B cell (primary cell): Measurements from ENCODE around the gene CXorf65.

Experiments used
- EZH2 ChIP-seq: IDR thresholded peaks from 2 replicates; pipeline ENCODE4 v1.6.1; 2012; ENCODE audit warnings: borderline replicate concordance, low read depth, mild to moderate bottlenecking, moderate library complexity, low read length; ENCODE audit not compliant: insufficient read depth, poor library complexity, severe bottlenecking
- TF ChIP-seq, protein P1 (sequence below): fragments of 200-600 bp; IDR thresholded peaks from one replicate; pipeline ENCODE4 v1.8.0; 2022; ENCODE audit warnings: antibody characterized with exemption, mild to moderate bottlenecking

- TF ChIP-seq, protein P1, sequence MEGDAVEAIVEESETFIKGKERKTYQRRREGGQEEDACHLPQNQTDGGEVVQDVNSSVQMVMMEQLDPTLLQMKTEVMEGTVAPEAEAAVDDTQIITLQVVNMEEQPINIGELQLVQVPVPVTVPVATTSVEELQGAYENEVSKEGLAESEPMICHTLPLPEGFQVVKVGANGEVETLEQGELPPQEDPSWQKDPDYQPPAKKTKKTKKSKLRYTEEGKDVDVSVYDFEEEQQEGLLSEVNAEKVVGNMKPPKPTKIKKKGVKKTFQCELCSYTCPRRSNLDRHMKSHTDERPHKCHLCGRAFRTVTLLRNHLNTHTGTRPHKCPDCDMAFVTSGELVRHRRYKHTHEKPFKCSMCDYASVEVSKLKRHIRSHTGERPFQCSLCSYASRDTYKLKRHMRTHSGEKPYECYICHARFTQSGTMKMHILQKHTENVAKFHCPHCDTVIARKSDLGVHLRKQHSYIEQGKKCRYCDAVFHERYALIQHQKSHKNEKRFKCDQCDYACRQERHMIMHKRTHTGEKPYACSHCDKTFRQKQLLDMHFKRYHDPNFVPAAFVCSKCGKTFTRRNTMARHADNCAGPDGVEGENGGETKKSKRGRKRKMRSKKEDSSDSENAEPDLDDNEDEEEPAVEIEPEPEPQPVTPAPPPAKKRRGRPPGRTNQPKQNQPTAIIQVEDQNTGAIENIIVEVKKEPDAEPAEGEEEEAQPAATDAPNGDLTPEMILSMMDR = no peak
- no peak for TF ChIP-seq EZH2
Observed at GRCh38 chrX:71091263-71091662, 15.3 kb downstream of the CXorf65 start.
